K562 (cell line): ENCODE data around the gene TM7SF2. TPM values are rescaled to one million over a fixed set of nuclear protein-coding genes. Genes with fewer than 3 reads are reported as not detected.

Experiments used
- CHCHD3 ChIP-seq: fragments of 250-450 bp; sonication (Bioruptor Pico); IDR thresholded peaks from 2 replicates; pipeline ENCODE4 v2.1.2; 2022; ENCODE audit warnings: mild to moderate bottlenecking
- DMBX1 ChIP-seq: fragments of 250-450 bp; sonication (Bioruptor Pico); IDR thresholded peaks from 2 replicates; pipeline ENCODE4 v1.8.0; 2022; ENCODE audit warnings: inconsistent platforms, mild to moderate bottlenecking, moderate library complexity, borderline replicate concordance
- DPF2 ChIP-seq: fragments of 450-650 bp; IDR thresholded peaks from 2 replicates; pipeline ENCODE4 v1.6.1; 2016
- ETV6 ChIP-seq, 3 experiments: fragments of 150-350 bp in 1 of 3; sonication (generic) in 1 of 3; formaldehyde crosslinking in 1 of 3; IDR thresholded peaks; 2 replicates each; pipeline versions ENCODE4 v1.6.1 to v1.8.0; 2014 to 2022; ENCODE audit warnings: borderline replicate concordance in 2 of 3, low read depth in 2 of 3, antibody characterized with exemption in 1 of 3, low read length in 1 of 3, mild to moderate bottlenecking in 1 of 3, missing genetic modification reagents in 1 of 3
- JUN ChIP-seq, 2 experiments: sonication (generic) in 1 of 2; formaldehyde crosslinking in 1 of 2; IDR thresholded peaks; 2 replicates each; pipeline versions ENCODE4 v1.6.1 to v1.8.0; 2012 to 2022; ENCODE audit warnings: borderline replicate concordance in 2 of 2, mild to moderate bottlenecking in 2 of 2, improper control_type of control experiment in 1 of 2, low read depth in 1 of 2, low read length in 1 of 2, missing genetic modification reagents in 1 of 2
- KAT8 ChIP-seq: fragments of 450-650 bp; IDR thresholded peaks from 2 replicates; pipeline ENCODE4 v1.6.1; 2016; ENCODE audit warnings: low read depth, mild to moderate bottlenecking
- MAZ ChIP-seq, 2 experiments: fragments of 450-650 bp in 1 of 2; sonication (generic) in 1 of 2; formaldehyde crosslinking; IDR thresholded peaks in 1 of 2; conservative IDR thresholded peaks in 1 of 2; 2 replicates each; pipeline versions ENCODE4 v1.4.0 to v1.5.0; 2020; ENCODE audit warnings: mild to moderate bottlenecking in 1 of 2, missing genetic modification reagents in 1 of 2
- MXI1 ChIP-seq: IDR thresholded peaks from 2 replicates; pipeline ENCODE4 v1.6.1; 2011; ENCODE audit warnings: low read depth, mild to moderate bottlenecking, improper control_type of control experiment, low read length
- NFIX ChIP-seq: fragments of 250-450 bp; sonication (Bioruptor Pico); IDR thresholded peaks from 2 replicates; pipeline ENCODE4 v1.4.0; 2020; ENCODE audit warnings: low read depth, mild to moderate bottlenecking, moderate library complexity
- PCBP1 ChIP-seq: fragments of 200-400 bp; formaldehyde crosslinking; IDR thresholded peaks from 2 replicates; pipeline ENCODE4 v1.6.1; 2018; ENCODE audit warnings: mild to moderate bottlenecking, low read depth, low read length; ENCODE audit not compliant: poor library complexity, severe bottlenecking
- POLR2AphosphoS5 ChIP-seq: IDR thresholded peaks from 2 replicates; pipeline ENCODE4 v1.6.1; 2011; ENCODE audit warnings: mild to moderate bottlenecking, low read depth, low read length, moderate library complexity; ENCODE audit not compliant: control insufficient read depth, insufficient read depth
- PRPF4 ChIP-seq: fragments of 200-400 bp; formaldehyde crosslinking; IDR thresholded peaks from one replicate; pipeline ENCODE4 v1.6.1; 2017; ENCODE audit warnings: low read length, low read depth, mild to moderate bottlenecking; ENCODE audit not compliant: insufficient read depth, poor library complexity, severe bottlenecking
- SMARCB1 ChIP-seq: IDR thresholded peaks from 2 replicates; pipeline ENCODE4 v1.6.1; 2011; ENCODE audit warnings: improper control_type of control experiment, low read depth; ENCODE audit not compliant: insufficient read length
- SNIP1 ChIP-seq: fragments of 450-650 bp; IDR thresholded peaks from 2 replicates; pipeline ENCODE4 v1.7.1; 2017; ENCODE audit warnings: low read depth, mild to moderate bottlenecking
- TCF7 ChIP-seq: sonication (generic); IDR thresholded peaks from 2 replicates; pipeline ENCODE4 v1.6.1; 2016; ENCODE audit warnings: antibody characterized with exemption, borderline replicate concordance
- TRIM25 ChIP-seq: fragments of 450-650 bp; IDR thresholded peaks from 2 replicates; pipeline ENCODE4 v1.7.0; 2016; ENCODE audit warnings: borderline replicate concordance
- YY1 ChIP-seq, 3 experiments: IDR thresholded peaks; 2 replicates each; pipeline ENCODE4 v1.6.1; 2011; ENCODE audit warnings: low read length in 2 of 3, mild to moderate bottlenecking in 2 of 3, moderate library complexity in 2 of 3, borderline replicate concordance in 1 of 3, control low read depth in 1 of 3, low read depth in 1 of 3; ENCODE audit not compliant: insufficient read depth in 3 of 3, insufficient replicate concordance in 2 of 3, control insufficient read depth in 1 of 3, insufficient read length in 1 of 3; ENCODE audit errors: extremely low read depth in 1 of 3
- ZKSCAN3 ChIP-seq: fragments of 250-450 bp; sonication (Bioruptor Pico); IDR thresholded peaks from 2 replicates; pipeline ENCODE4 v1.4.0; 2020
- ZNF12 ChIP-seq: sonication (generic); formaldehyde crosslinking; IDR thresholded peaks from 2 replicates; pipeline ENCODE4 v1.4.0; 2020; ENCODE audit warnings: mild to moderate bottlenecking, missing genetic modification reagents
- ZNF146 ChIP-seq: IDR thresholded peaks from one replicate; pipeline ENCODE4 v1.6.1; 2018; ENCODE audit warnings: missing compliant biosample characterization; ENCODE audit not compliant: unreplicated experiment
- ZNF408 ChIP-seq: fragments of 250-450 bp; sonication (Bioruptor Pico); IDR thresholded peaks from 2 replicates; pipeline ENCODE4 v1.4.0; 2020; ENCODE audit warnings: low read depth, mild to moderate bottlenecking, moderate library complexity
- ZNF551 ChIP-seq: fragments of 250-450 bp; sonication (Bioruptor Pico); IDR thresholded peaks from 2 replicates; pipeline ENCODE4 v1.5.0; 2021; ENCODE audit warnings: mild to moderate bottlenecking, moderate library complexity
- ZNF644 ChIP-seq: fragments of 200-800 bp; sonication (Bioruptor generic); IDR thresholded peaks from 2 replicates; pipeline ENCODE4 v1.6.1; 2016; ENCODE audit warnings: low read depth, missing genetic modification characterization, missing compliant biosample characterization
- polyA plus RNA-seq, 8 experiments: library from polyadenylated mRNA; depleted of rRNA in 4 of 8; stranded (reverse) in 5 of 8; unstranded in 3 of 8; fragments of >200 nt; fragmentation: Nextera tagmentation in 2 of 8; fragmentation: Illumina TruSeq in 1 of 8; extraction: Ambion mirVana in 2 of 8; extraction: Trizol in 1 of 8; gene quantifications; 2 replicates each; pipeline versions ENCODE4 v1.2.1 to v1.2.3, GENCODE V29; 2011 to 2014; ENCODE audit warnings: inconsistent platforms in 1 of 8, missing spikeins in 1 of 8
- total RNA-seq, 7 experiments: library from RNA; depleted of rRNA in 6 of 7; stranded (reverse); fragments of >200 nt in 6 of 7; fragmentation: Illumina TruSeq in 2 of 7; extraction: Trizol in 2 of 7; gene quantifications; 2 replicates each; pipeline versions ENCODE4 v1.2.1 to v1.2.3, GENCODE V29; 2011 to 2021; ENCODE audit warnings: low replicate concordance in 1 of 7

Gene TM7SF2
- total and polyA plus RNA-seq, 9 of the 15 experiments (the other 6 are each of a cell fraction or from before 2014, with no cell fraction given), result 1.2 to 22.0 (median 14.3) TPM

- no peak for TF ChIP-seq YY1 (IDR thresholded peaks at IDR 0.05; ENCODE audit: borderline replicate concordance in 1 of 3, control insufficient read depth in 1 of 3, extremely low read depth in 1 of 3, insufficient read depth in 3 of 3, insufficient read length in 1 of 3, insufficient replicate concordance in 2 of 3, low read depth in 1 of 3, low read length in 2 of 3)
- TF ChIP-seq JUN (IDR thresholded peaks at IDR 0.05; ENCODE audit: borderline replicate concordance, low read depth, low read length), result no peak
- no peak for TF ChIP-seq JUN (CRISPR knock-in tag; IDR thresholded peaks at IDR 0.05; ENCODE audit: borderline replicate concordance)
- no peak for TF ChIP-seq ZNF12 (CRISPR knock-in tag)
- TF ChIP-seq PRPF4, result no peak
- TF ChIP-seq SNIP1, result no peak
- no peak for TF ChIP-seq NFIX (CRISPR knock-in tag)
- TF ChIP-seq DPF2, result no peak
- TF ChIP-seq CHCHD3 (CRISPR knock-in tag), result no peak
- no peak for TF ChIP-seq ZNF146
- no peak for TF ChIP-seq ZNF644 (tag)
- TF ChIP-seq DMBX1, result no peak
- TF ChIP-seq ZNF408 (CRISPR knock-in tag), result no peak
- TF ChIP-seq MAZ (CRISPR knock-in tag; conservative IDR thresholded peaks at IDR 0.05 in 1 of 2, IDR thresholded peaks at IDR 0.05 in 1 of 2), result no peak
- no peak for TF ChIP-seq TRIM25
- TF ChIP-seq ETV6 (IDR thresholded peaks at IDR 0.05; ENCODE audit: borderline replicate concordance in 1 of 2, low read depth in 2 of 2, low read length in 1 of 2), result no peak
- TF ChIP-seq ETV6 (CRISPR knock-in tag; IDR thresholded peaks at IDR 0.05; ENCODE audit: borderline replicate concordance), result peak; percentile 80; the same call in 1 of the 2 replicates
- TF ChIP-seq PCBP1, result no peak
- TF ChIP-seq MXI1, result no peak
- no peak for TF ChIP-seq ZNF551 (CRISPR knock-in tag)
- TF ChIP-seq SMARCB1, result no peak
- TF ChIP-seq ZKSCAN3 (CRISPR knock-in tag), result no peak
- TF ChIP-seq POLR2AphosphoS5, result no peak; the same call in 1 of the 2 replicates
- TF ChIP-seq TCF7, result no peak
- TF ChIP-seq KAT8, result no peak
Measured at GRCh38 chr11:65116370-65117205, 4.9 kb downstream of the TM7SF2 start (continued).
